H1 (cell line): ENCODE results near the gene HLA-DOB. TPM values are rescaled to one million over a fixed set of nuclear protein-coding genes. Genes with fewer than 3 reads are reported as not detected.

Source experiments
- BACH1 ChIP-seq: IDR thresholded peaks from 2 replicates; pipeline ENCODE4 v1.6.1; 2012; ENCODE audit warnings: low read length, improper control_type of control experiment
- CEBPB ChIP-seq: IDR thresholded peaks from 2 replicates; pipeline ENCODE4 v1.6.1; 2012; ENCODE audit warnings: low read depth, low read length
- CTBP2 ChIP-seq: IDR thresholded peaks from 2 replicates; pipeline ENCODE4 v1.7.0; 2011; ENCODE audit warnings: borderline replicate concordance, mild to moderate bottlenecking, moderate library complexity, mixed read lengths, low read length; ENCODE audit not compliant: insufficient read depth, insufficient read length
- E2F6 ChIP-seq: IDR thresholded peaks from 2 replicates; pipeline ENCODE4 v1.6.1; 2012; ENCODE audit warnings: inconsistent platforms
- NANOG ChIP-seq: IDR thresholded peaks from 2 replicates; pipeline ENCODE4 v1.6.1; 2011; ENCODE audit warnings: low read length, low read depth, mild to moderate bottlenecking, inconsistent platforms; ENCODE audit not compliant: insufficient read depth, poor library complexity, severe bottlenecking
- SAP30 ChIP-seq: fragments of 300-600 bp; sonication (generic); IDR thresholded peaks from 2 replicates; pipeline ENCODE4 v1.7.1; 2012; ENCODE audit warnings: low read length, moderate library complexity, mild to moderate bottlenecking, inconsistent platforms; ENCODE audit not compliant: insufficient read depth, insufficient replicate concordance
- TAF7 ChIP-seq: optimal IDR thresholded peaks from 2 replicates; pipeline ENCODE3; 2011; ENCODE audit warnings: low read depth, mild to moderate bottlenecking, inconsistent platforms, low read length, moderate library complexity, borderline replicate concordance
- TEAD4 ChIP-seq: IDR thresholded peaks from 2 replicates; pipeline ENCODE4 v1.6.1; 2012; ENCODE audit warnings: low read depth, low read length, inconsistent platforms, mixed read lengths
- polyA plus RNA-seq, 7 experiments: library from polyadenylated mRNA; depleted of rRNA in 3 of 7; stranded (reverse) in 5 of 7; unstranded in 2 of 7; fragments of >200 nt in 5 of 7; fragments of 200-250 nt in 2 of 7; gene quantifications; 1 replicate in 5 of 7; 2 replicates in 1 of 7; 4 replicates in 1 of 7; pipeline versions ENCODE4 v1.2.1 to v1.2.3, GENCODE V29; 2011 to 2013; ENCODE audit warnings: missing spikeins in 2 of 7, mixed read lengths in 2 of 7
- total RNA-seq: library from RNA; stranded (reverse); fragmentation: NEBNext Ultra II Directional; extraction: Animal tissue kit (Norgen Biotek cat#: 25700); gene quantifications from 2 replicates; pipeline ENCODE4 v1.2.1, GENCODE V29; 2021

The HLA-DOB gene
- total and polyA plus RNA-seq, 2 of the 8 experiments (the other 6 are each of a cell fraction or from before 2014, with no cell fraction given): 0.35 TPM; not detected in 1

GRCh38 chr6:32799168-32799567 is 17.6 kb downstream of the HLA-DOB start (continued):
- TF ChIP-seq E2F6: no peak
- no peak for TF ChIP-seq SAP30
- TF ChIP-seq TAF7: no peak
- TF ChIP-seq NANOG: no peak
- TF ChIP-seq CTBP2: no peak
- TF ChIP-seq BACH1: no peak
- no peak for TF ChIP-seq CEBPB
- no peak for TF ChIP-seq TEAD4
